ENCODE results near the gene ABHD17C. TPM values are rescaled to one million over a fixed set of nuclear protein-coding genes. Genes with fewer than 3 reads are reported as not detected.

Gene ABHD17C
- total RNA-seq, 1 experiment from 2014 or later, result 42.2 TPM

GRCh38 chr15:80777826-80778620, 82.9 kb downstream of the ABHD17C start:
- Histone ChIP-seq H2AFZ (peak overlapping the region; percentile 95; the same call in 1 of the 2 replicates), H3K27me3 (ENCODE audit: insufficient read depth, low read depth) (no peaks in the 10 kb centered on the region), H3F3A (ENCODE audit: insufficient read depth, low read depth) (peaks cover 37% of the 10 kb centered on the region), H3K79me2 (ENCODE audit: low read depth) (0 out of 2 replicates have a peak, but pooled peaks cover 13% of the 10 kb centered on the region), H3K27ac (peak overlapping the region; percentile 90), H3K4me2 (peak overlapping the region; percentile 95), H4K20me1 (ENCODE audit: insufficient read depth) (no peaks in the 10 kb centered on the region), H3K9me2 (ENCODE audit: insufficient read depth) (no peaks in the 10 kb centered on the region), H3K4me1 (replicated peaks; ENCODE audit: insufficient read depth) (peaks cover 50% of the 10 kb centered on the region), H3K4me3 (peak overlapping the region; percentile 75; the same call in 1 of the 2 replicates), H3K36me3 (ENCODE audit: low read depth) (0 out of 2 replicates have a peak, but pooled peaks cover 5% of the 10 kb centered on the region), H3K9me3 (ENCODE audit: insufficient read depth, low read depth) (peaks cover 15% of the 10 kb centered on the region)
- peak; percentile 33 to 86 for DNase-seq
- BruUV-seq (replicated peaks), result TSS peak; percentile 63
- ChIA-PET POLR2A (ENCODE audit: unreplicated experiment) (interaction anchor here (0.7 kb wide), 2 partner anchors 81 to 180 kb away, joined by 3 to 4 read pairs; no protein-coding TSS in a partner anchor), CTCF (interaction anchor here (0.8 to 4.5 kb wide), 5 partner anchors 39 to 322 kb away, joined by 3 to 22 read pairs (median 4); no protein-coding TSS in a partner anchor)
- intact Hi-C loops (cut with micrococcal nuclease; ENCODE audit: unreplicated experiment), result loop anchor here (1.0 to 2.0 kb wide), 7 partner anchors 51 to 322 kb away; no protein-coding TSS in a partner anchor
- TF ChIP-seq CTCF (conservative IDR thresholded peaks at IDR 0.05), result no peak
- TF ChIP-seq EZH2 (IDR thresholded peaks at IDR 0.05; ENCODE audit: low read depth), result no peak

GRCh38 chr15:80778621-80778963, 83.5 kb downstream of the ABHD17C start:
- CTCF ChIA-PET, result interaction anchor here (0.8 to 4.5 kb wide), 3 partner anchors 39 to 211 kb away, joined by 4 to 22 read pairs (median 8); no protein-coding TSS in a partner anchor
- Histone ChIP-seq H3K79me2 (ENCODE audit: low read depth) (0 out of 2 replicates have a peak, but pooled peaks cover 13% of the 10 kb centered on the region), H3K4me2 (peak overlapping the region; percentile 95), H3F3A (ENCODE audit: insufficient read depth, low read depth) (peaks cover 37% of the 10 kb centered on the region), H3K27ac (peak overlapping the region; percentile 90), H4K20me1 (ENCODE audit: insufficient read depth) (no peaks in the 10 kb centered on the region), H3K36me3 (ENCODE audit: low read depth) (0 out of 2 replicates have a peak, but pooled peaks cover 5% of the 10 kb centered on the region), H3K4me1 (replicated peaks; ENCODE audit: insufficient read depth) (peaks cover 50% of the 10 kb centered on the region), H3K9me2 (ENCODE audit: insufficient read depth) (no peaks in the 10 kb centered on the region), H3K27me3 (ENCODE audit: insufficient read depth, low read depth) (no peaks in the 10 kb centered on the region), H3K9me3 (ENCODE audit: insufficient read depth, low read depth) (peaks cover 15% of the 10 kb centered on the region), H3K4me3 (peak overlapping the region; percentile 75; the same call in 1 of the 2 replicates), H2AFZ (peak overlapping the region; percentile 95)
- TF ChIP-seq CTCF (conservative IDR thresholded peaks at IDR 0.05) (no peak), EZH2 (IDR thresholded peaks at IDR 0.05; ENCODE audit: low read depth) (no peak)
- POLR2A ChIA-PET (ENCODE audit: unreplicated experiment), result interaction anchor here (0.7 kb wide), 1 partner anchor 82 kb away, joined by 4 read pairs; no protein-coding TSS in a partner anchor
- DNase-seq, result peak in 1 of 2 experiments; percentile 39
- intact Hi-C loops (cut with micrococcal nuclease; ENCODE audit: unreplicated experiment), result loop anchor here (1.0 to 2.0 kb wide), 6 partner anchors 51 to 322 kb away; no protein-coding TSS in a partner anchor
- no TSS peak for BruUV-seq (replicated peaks)

GRCh38 chr15:80778964-80779657, 84.0 kb downstream of the ABHD17C start, which contains the start of gene CEMIP:
Gene CEMIP, plus strand, starts transcription at chr15:80779370. Its CDS starts 94,510 bp downstream, at chr15:80873880.
- Histone ChIP-seq H3K9me3 (ENCODE audit: insufficient read depth, low read depth) (peaks cover 15% of the 10 kb centered on the region), H3F3A (ENCODE audit: insufficient read depth, low read depth) (peaks cover 37% of the 10 kb centered on the region), H3K79me2 (ENCODE audit: low read depth) (0 out of 2 replicates have a peak, but pooled peaks cover 13% of the 10 kb centered on the region), H3K4me3 (peak within 1 kb of the TSS; percentile 75), H3K27me3 (ENCODE audit: insufficient read depth, low read depth) (no peaks in the 10 kb centered on the region), H3K36me3 (ENCODE audit: low read depth) (0 out of 2 replicates have a peak, but pooled peaks cover 9% of the 10 kb centered on the region), H3K9me2 (ENCODE audit: insufficient read depth) (no peaks in the 10 kb centered on the region), H3K4me1 (replicated peaks; ENCODE audit: insufficient read depth) (peaks cover 50% of the 10 kb centered on the region), H3K27ac (peak within 1 kb of the TSS; percentile 90), H4K20me1 (ENCODE audit: insufficient read depth) (no peaks in the 10 kb centered on the region), H2AFZ (peak within 1 kb of the TSS; percentile 95), H3K4me2 (peak within 1 kb of the TSS; percentile 95)
- TF ChIP-seq EZH2 (IDR thresholded peaks at IDR 0.05; ENCODE audit: low read depth), result no peak
- TF ChIP-seq CTCF (conservative IDR thresholded peaks at IDR 0.05), result peak; percentile 82
- peak; percentile 62 to 86 for DNase-seq
- CTCF ChIA-PET, result interaction anchor here (0.6 to 4.5 kb wide), 13 partner anchors 78 to 1369 kb away, joined by 3 to 22 read pairs (median 4); no protein-coding TSS in a partner anchor
- BruUV-seq (replicated peaks), result no TSS peak
- POLR2A ChIA-PET (ENCODE audit: unreplicated experiment), result no interaction called here
- intact Hi-C loops (cut with micrococcal nuclease; ENCODE audit: unreplicated experiment), result loop anchor here (1.0 to 2.0 kb wide), 8 partner anchors 52 to 323 kb away; no protein-coding TSS in a partner anchor

Measured in PC-9 (cell line).